Tongue (tissue), 2 donors: Measurements from ENCODE around the gene HNRNPUL2. TPM values are rescaled to one million over a fixed set of nuclear protein-coding genes. Genes with fewer than 3 reads are reported as not detected.
"Not testable (repeated sequence)": the region's sequence is repeated elsewhere in the genome, so short reads cannot be mapped to it uniquely, and the experiment has no call there.

Experiments
- DNase-seq: peaks from one replicate; pipeline ENCODE4 v3.0.0-alpha.2; 2015
- total RNA-seq: library from RNA; depleted of rRNA; stranded (reverse); fragments of >200 nt; gene quantifications from one replicate; pipeline ENCODE4 v1.2.3, GENCODE V29; 2014

The HNRNPUL2 gene
- total RNA-seq: 39.0 TPM

DNA sequence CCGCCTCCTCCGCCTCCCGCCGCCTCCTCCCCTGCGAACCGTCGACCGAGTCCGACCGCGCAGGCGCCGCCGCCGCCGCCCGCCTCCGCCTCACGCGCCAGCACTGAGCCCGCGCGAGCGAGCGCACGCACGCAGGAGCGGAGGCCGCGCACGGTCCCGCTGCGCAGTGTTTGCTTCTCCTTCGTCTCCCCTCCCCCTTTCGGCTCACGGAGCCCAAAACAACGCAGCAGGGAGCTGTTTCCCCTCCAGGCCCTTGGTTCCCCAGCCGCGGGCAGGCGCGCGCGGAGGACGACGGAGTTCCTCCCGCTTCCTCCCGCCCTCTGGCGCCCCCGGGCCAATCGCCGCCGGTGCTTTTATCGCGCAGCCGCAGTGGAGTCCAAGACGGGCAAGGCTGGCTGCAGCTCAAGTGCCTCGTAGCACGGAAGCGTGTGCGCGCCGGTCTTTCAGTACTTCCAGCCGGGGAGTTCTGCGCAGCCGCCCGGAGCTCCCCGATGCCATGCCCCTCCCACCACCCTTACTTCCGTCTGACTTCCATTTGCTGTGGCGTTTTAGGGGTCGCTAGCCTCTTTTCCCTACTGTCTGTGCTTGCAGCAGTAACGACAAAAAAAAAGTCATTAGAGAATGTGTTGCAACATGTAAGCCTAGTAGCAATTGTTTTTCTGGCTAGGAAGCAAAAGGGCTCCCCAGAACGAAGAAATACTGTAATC lies at the start of gene HNRNPUL2:
Gene HNRNPUL2 (minus strand): TSS at position 293 of the 707 bp plus-strand sequence. CDS start 301 bp downstream, outside the sequence.
- DNase-seq: peak; percentile 100

DNA sequence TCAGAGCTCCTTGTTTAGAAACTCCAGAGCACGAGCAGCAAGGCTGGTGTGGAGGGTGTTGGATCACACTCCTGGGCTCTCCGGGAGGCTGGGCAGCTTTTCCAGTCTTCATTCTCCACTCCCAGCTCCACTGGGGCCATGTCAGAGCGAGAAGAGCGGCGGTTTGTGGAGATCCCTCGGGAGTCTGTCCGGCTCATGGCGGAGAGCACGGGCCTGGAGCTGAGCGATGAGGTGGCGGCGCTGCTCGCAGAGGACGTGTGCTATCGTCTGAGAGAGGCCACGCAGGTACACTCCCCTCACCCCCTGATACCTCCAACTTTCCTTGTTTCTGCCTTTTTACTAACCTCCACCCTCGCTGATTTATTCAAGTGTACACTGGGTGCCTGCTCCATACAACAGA lies 48.4 kb upstream of the HNRNPUL2 start:
- DNase-seq: no peak

DNA sequence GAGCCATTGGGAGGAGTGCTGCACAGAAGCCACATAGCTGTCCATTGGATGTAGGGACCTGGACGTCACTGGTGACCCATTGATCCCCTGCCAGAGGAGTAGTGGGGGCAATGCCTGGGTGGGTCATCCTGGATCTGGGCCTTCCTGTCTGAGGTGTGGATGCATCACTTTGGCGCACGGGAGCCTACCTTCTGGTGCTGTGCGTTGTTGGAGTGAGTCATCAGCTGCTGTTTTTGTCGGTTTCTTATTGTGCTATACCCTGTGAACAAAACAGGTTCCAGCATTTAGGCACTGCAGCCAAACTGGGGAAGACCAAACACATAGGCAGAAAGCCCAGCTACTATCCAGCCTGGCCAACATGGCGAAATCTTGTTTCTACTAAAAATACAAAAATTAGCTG lies 47.1 kb upstream of the HNRNPUL2 start:
- DNase-seq: no peak

DNA sequence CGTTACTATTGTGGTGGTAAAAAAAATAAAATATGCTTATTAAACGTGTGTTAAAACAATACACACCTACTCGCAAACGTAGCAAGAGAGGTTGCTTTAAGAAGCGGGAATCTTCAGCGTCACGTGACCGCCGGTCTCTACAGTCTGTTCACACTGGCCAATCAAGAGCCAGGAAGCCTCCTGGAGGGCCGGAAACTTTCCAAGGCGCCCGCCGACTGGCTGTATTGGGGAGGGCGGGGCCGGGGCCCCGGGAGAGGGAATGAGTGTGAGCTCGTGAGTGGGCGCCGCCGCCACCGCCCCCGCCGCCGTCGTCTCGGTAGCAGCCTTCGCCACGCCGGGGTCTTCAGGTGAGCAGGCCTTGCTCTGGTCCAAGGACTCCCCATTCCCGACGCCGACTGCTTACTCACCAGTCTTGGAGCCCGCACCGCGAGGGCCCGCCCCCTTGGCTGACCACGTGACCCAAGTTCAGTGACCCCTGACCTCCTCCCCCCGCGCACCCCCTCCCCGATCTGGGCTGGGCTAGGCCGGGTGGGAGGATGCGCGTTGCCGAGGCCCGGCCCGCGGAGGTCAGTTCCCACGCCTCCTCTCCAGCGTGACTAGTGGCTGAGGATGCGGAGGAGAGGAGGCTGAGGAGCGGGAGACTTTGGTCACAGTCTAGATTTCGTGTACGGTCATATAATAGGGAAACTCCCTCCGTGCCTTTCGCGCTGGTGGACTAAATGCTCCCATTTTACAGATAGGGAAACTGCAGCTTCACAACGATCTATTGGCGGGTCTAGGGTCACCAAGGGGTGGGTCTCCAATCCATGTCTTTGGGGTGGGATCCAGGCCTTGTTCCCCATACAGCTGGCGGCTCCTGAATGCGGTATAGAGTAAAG lies 44.1 kb upstream of the HNRNPUL2 start, which contains the start of gene TAF6L:
Gene TAF6L (plus strand): TSS at position 253 of the 878 bp plus-strand sequence. CDS start 4,388 bp downstream, outside the sequence.
- DNase-seq: peak; percentile 99

DNA sequence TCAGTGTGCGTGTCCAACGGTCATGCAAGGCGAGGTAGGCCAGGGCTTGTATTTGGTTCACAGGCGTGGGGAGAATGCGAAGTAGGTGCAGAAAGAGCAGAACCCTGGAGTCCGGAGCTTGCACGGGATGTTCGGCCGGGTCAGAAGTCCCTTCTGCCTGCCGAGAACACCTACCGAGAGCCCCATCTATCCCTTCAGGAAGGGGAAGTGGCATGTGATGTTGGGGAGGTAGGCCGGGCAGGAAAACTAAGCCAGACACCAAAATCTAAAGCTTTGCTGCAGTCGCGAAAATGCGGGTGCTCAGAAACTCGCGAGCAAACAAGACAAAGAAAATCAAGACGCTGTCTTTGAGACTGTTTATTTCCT lies 43.5 kb upstream of the HNRNPUL2 start:
- DNase-seq: no peak

DNA sequence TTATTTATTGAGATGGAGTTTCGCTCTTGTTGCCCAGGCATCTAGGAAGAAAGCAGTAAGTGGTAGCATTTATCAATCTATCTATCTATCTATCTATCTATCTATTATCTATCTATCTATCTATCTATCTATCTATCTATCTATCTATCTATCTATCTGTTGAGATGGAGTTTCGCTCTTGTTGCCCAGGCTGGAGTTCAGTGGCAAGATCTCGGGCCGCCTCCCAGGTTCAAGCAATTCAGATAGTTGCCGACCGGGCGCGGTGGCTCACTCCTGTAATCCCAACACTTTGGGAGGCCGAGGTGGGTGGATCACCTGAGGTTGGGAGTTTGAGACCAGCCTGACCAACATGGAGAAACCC lies 33.6 kb upstream of the HNRNPUL2 start:
- DNase-seq: not testable (repeated sequence)

DNA sequence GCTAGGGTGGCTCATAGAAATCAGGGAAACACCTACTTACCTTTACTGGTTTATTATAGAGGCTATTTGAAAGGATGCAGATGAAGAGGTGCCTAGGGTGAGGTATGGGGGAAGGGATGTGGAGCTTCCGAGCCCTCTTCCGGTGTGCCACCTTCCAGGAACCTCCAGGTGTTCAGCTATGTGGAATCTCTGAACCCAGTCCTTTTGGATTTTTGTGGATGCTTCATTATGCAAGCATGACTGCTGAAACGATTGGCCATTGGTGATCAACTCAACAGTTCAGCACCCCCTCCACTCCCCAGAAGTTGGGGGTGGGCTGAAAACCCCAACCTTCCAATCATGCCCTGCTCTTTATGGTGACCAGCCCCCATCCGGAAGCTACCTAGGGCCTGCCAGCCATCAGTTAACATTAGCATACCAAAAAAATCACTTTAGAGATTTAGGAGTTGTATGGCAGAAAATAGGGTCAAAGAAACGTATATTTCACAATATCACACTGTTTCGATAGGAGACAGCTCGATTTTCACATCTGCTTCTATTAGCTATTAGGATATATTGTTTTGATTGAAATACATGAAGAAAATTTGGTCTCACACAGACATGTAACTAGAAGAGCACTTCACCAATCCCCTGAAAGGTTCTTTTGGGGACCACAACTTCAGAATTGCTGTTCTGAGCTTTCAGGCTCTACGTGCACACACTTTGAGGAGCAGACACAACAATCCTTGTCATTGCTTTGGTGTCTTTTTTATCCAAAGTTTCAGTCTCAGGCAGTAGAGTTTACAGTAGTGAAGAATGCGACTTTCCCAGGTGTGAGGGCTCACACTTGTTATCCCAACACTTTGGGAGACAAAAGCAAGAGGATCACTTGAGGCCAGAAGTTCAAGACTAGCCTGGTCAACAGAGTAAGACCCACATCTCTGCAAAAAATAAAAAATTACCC lies 30.9 kb upstream of the HNRNPUL2 start:
- no peak for DNase-seq

DNA sequence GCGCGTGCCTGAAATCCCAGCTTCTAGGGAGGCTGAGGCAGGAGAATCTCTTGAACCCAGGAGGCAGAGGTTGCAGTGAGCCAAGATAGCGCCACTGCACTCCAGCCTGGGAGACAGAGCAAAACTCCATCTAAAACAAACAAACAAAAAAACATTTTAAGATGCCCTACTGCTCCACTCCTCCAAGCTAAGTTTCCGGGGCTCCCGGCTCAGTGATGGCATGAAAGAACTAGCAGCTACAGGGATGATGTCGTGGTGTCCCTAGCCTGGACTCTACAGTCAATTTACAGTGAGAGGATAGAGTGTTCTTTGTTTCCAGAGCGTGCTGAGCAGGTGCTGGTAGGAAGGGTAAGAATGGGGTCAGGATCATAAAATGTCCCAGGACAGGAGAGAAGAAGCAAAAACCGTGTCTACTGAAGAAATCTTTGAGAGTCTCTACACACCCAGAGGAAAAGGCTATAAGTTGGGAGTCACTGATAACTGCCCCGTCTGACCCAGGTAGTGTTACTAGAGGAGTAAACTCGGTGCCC lies 27.9 kb upstream of the HNRNPUL2 start:
- DNase-seq: no peak

DNA sequence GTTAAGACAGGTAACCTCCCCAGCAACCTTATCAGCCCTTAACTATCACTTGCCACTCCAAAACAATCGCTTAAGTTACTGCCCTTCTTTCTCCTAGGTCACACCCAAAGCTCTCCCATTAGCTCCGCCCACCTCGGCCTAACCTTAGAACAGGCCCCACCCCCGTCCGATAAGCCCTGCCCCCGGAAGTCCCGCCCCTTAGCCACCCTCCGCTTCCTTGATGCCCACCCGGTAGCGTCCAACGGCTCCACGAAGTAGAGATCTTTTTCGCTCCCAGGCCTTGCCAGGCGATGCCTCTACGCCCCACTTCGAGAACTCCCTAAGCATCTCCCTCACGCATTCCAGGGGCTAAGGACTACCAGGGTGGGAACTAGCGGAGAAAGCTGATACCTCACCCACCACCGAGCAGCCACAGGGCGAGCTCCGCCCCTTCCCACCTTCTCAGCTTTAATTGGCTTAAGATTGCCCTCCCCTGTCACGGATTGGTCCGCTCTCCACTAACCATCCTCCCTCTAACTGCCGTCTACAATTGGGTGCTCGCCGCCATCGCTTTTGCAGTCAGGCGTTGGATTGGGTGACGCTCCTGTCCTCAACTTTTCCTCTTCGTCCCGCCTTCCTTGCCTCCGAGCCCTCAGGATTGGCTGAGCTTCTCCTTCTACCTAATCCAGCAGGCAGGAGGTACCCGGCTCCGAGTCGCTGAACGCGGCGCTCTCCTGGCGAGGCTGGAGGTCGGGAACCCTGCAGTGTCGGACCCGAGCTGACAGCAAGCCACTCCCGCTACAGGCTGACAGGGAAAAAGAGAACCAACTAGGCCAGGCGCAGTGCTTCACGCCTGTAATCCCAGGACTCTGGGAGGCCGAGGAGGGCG lies 26.7 kb upstream of the HNRNPUL2 start, which contains the start of gene ZBTB3:
Gene ZBTB3 (minus strand): TSS at position 425 of the 868 bp plus-strand sequence. CDS start 496 bp downstream, outside the sequence.
- peak; percentile 99 for DNase-seq

DNA sequence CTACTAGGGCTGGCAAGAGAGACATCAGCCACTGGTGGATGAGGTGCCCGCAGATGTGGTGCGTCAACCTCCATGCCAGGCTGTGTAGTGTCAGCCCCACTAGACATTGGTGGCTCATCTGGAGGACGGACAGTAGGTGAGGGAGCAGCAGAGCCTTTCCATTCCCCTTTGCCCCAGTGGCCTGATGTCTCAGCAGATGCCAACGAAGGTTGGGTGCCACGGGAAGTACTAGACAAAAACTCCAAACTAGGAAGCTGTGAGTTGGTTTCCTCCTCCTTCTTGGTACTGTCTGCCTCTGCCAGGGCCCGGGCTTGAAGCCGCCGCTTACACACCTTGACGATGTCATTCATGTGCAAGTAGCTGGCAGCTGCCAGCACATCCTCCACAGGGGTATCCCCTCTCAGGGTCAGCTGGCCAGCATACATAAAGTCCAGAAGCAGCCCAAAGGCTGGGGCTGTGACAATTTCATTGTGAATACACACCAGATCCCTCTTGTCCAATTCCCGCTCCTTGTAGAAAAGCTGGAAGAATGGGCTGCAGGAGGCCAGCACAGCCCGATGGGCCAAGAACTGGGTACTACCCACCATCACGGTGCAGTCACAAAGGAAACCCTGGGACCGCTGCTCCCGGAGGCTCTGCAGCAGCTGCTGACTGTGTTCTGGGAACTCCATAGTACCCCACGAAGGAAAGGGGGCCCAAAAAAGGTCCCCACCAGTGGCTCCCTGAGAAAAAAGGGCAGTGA lies 25.9 kb upstream of the HNRNPUL2 start:
- DNase-seq: no peak

DNA sequence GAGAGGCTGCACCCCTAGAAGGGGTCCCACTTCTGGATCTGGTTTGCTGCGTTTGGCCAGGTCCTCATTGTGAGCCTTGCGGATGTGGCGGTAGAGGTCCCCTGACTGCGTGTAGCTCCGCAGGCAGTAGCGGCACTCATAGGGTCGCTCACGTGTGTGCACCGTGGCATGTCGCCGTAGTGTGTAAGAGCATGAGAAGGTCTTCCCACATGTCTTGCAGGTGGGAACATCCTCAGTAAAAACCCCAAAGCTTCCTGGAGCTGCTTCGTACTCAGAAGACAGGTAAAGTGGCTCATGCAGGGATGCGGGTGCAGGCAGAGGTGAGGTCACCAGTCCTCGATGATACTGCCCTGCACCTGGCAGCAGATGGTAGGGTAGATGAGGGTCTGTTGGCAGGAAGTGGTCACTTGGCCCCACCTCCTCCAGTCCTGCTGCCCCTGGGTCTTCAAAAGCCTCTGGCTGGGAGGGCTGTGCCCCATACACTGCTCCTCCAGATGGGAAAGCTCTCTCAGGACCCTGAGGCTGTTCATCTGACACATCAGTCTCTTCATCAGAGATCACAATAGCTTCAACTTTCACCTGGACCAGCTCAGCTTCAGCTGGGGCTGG lies 25.0 kb upstream of the HNRNPUL2 start:
- no peak for DNase-seq

DNA sequence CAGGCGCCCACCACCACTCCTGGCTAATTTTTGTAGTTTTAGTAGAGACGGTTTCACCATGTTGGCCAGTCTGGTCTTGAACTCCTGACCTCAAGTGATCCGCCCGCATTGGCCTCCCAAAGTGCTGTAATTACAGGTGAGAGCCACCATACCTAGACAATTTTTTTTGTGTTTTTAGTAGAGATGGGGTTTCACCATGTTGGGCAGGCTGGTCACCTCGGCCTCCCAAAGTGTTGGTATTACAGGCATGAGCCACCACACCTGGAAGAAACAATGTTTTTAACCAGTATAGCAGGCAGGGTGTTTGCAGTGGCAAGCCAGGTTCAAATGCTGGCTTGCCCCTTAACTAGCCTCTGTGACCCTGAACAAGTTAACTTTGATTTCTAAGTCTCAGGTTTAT lies 22.7 kb upstream of the HNRNPUL2 start:
- not testable (repeated sequence) for DNase-seq

DNA sequence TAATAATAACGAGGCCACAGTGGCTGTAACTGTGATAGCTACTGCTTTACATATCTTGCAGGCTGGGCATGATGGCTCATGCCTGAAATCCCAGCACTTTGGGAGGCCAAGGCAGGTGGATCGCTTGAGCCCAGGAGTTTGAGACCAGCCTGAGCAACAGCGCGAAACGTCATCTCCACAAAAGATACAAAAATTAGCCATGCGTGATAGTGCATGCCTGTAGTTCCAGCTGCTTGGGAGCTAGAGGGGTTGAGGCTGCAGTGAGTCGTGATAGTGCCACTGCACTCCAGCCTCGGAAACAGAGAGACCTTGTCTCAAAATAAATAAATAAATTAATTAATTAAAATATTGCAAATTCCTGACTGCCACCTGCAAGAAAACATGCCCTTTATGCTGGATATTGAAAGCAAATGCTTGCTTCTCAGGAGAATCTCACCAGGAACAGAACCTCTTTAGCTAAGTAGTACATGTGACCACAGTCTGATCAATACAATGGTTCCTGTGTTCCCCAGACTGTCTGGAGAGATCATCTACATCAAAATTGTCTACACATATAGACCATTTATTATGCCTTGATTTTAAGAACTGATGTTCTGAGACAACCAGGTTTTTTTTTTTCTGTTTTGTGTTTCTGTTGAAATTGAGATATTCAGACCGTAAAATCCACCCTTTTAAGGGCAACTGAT lies 20.4 kb upstream of the HNRNPUL2 start:
- DNase-seq: no peak

DNA sequence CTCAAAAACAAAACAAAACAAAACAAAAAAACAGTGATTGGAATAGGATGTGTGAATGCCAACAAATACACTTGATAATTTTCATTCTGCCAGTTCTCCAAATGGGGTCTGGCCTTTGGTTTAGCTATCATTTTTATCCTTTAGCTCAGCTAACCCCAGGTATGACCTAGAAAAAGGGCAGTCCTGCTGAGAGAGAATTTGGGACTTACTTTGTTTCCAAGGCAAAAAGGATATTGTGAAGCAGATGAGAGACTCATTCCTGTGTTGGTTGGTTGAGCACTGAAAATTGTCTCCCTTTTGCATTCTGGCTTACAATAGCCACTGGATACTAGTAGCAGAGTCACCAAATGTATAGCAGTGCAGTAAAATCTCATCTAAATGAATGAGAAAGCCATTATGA lies 9.9 kb upstream of the HNRNPUL2 start:
- DNase-seq: no peak

DNA sequence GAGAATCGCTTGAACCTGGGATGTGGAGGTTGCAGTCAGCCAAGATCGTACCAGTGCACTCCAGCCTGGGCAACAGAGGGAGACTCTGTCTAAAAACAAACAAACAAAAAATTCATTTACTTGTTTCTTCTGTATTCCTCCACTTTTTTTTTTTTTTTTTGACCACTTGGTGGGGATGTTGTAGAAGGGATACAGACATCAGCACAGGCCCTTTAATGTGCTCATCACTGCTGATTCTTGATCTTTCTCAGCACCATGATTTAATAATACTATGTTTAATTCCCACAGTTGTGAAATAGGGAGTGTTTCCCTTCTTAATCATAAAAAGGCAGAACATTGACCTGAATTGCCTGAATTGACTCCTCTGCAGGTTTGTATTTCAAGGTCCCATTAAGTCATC lies 5.6 kb upstream of the HNRNPUL2 start:
- DNase-seq: no peak

DNA sequence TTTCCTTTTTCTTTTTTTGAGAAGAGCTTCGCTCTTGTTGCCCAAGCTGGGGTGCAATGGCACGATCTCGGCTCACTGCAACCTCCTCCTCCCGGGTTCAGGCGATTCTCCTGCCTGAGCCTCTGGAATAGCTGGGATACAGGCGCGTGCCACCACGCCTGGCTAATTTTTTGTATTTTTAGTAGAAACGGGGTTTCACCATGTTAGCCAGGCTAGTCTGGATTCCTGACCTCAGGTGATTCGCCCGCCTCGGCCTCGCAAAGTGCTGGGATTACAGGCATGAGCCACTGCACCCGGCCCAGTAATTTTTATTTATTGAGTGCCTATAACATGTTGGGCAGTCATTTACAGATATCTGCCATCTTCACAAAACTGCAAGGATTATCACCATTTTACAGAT lies 2.8 kb upstream of the HNRNPUL2 start:
- DNase-seq: not testable (repeated sequence)

DNA sequence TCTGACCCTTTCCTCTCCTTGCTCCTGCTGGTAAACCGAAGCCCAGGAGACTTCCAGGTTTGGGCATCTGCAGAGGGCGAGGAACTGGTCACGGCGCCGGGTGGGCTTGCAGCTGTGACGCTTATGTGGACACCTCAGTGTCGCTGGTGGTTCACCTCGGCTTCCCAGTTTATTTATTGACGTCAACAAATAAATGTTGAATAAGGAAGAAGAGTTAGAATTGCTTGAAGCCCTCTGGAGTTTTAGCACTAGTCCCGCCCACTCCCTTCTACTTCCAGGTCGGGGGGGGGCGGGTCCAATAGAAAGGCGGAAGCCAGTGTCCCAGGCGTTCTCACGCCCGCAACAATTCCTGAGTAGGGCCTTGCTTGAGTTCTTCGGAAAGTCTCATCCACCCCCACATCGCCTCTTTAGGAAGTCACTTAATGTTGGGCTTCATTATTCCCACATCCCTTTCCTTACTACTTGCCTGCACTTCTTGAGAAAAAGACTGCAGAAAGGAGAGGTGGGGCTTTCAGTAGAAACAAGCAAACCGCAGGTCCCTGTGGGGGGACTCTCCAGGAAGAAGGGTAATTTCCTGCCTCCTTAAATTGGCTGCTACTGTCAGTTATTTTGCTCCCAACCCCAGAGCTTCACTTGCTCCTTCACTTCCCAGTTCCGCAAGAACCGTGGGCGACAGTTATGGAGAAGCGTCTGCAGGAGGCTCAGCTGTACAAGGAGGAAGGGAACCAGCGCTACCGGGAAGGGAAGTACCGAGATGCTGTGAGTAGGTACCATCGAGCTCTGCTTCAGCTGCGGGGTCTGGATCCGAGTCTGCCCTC lies 1.1 kb upstream of the HNRNPUL2 start, which contains the start of gene TTC9C:
Gene TTC9C (plus strand): TSS at position 316 of the 818 bp plus-strand sequence. CDS start 363 bp downstream, at position 679.
- peak; percentile 95 for DNase-seq

DNA sequence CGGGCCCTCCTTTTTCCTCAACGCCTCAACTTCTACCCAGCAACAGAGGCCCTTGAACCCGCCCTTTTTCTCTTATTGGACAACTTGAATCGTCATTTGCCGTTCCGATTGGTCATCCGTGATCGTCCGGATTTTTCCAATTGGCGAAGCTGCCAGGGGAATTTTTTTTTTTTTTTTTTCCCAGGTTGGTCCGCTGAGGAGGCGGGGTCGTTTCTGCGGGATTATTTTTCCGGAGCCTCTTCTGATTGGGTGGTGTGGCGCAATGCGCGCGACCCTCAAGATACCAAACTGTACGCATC lies 564 bp upstream of the HNRNPUL2 start:
- DNase-seq: peak; percentile 99

DNA sequence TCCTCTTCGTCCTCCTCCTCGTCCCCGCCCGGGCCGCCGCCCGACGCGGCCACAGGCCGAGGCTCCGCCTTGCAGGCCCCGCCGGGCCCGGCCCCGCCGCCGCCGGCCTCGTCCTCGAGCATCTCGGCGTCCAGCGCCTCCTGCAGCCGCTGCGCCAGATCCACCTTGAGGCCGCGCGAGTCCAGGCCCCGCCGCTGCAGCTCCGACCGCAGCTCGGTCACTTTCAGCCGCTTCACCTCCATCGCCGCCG lies 417 bp downstream of the HNRNPUL2 start:
- no peak for DNase-seq
